GM12875 (cell line): ENCODE results near the gene EMILIN2.

Experiments
- H3K4me3 ChIP-seq: one replicate; pipeline ENCODE4 v1.5.1; 2011; ENCODE audit warnings: low read depth, low read length, control low read depth
- CTCF ChIP-seq: IDR thresholded peaks from 2 replicates; pipeline ENCODE4 v1.5.1; 2011; ENCODE audit warnings: low read depth, mild to moderate bottlenecking, control low read depth, inconsistent platforms, low read length, moderate library complexity, borderline replicate concordance; ENCODE audit not compliant: insufficient read depth

EMILIN2 gene

GRCh38 chr18:2895391-2895790, 48.6 kb downstream of the EMILIN2 start:
- no peak overlapping the region for H3K4me3 ChIP-seq
- no peak for TF ChIP-seq CTCF

GRCh38 chr18:2896990-2897389, 50.2 kb downstream of the EMILIN2 start:
- H3K4me3 ChIP-seq = no peak overlapping the region
- no peak for TF ChIP-seq CTCF

- no peak for TF ChIP-seq CTCF
- H3K4me3 ChIP-seq = no peak overlapping the region
These were observed 50.8 kb downstream of the EMILIN2 start for GRCh38 chr18:2897448-2898185.

- no peak overlapping the region for H3K4me3 ChIP-seq
- TF ChIP-seq CTCF = no peak
These were observed 51.4 kb downstream of the EMILIN2 start for GRCh38 chr18:2898186-2898640.

GRCh38 chr18:2900684-2901422, 54.0 kb downstream of the EMILIN2 start:
- no peak overlapping the region for H3K4me3 ChIP-seq
- TF ChIP-seq CTCF = no peak

- TF ChIP-seq CTCF = no peak
- H3K4me3 ChIP-seq = no peak overlapping the region
These were observed 54.7 kb downstream of the EMILIN2 start for GRCh38 chr18:2901423-2901985.

- no peak overlapping the region for H3K4me3 ChIP-seq
- no peak for TF ChIP-seq CTCF
These were observed 55.5 kb downstream of the EMILIN2 start for GRCh38 chr18:2902327-2902726.
